IMR-90 (cell line): Measurements from ENCODE around the gene FH.

Source experiments
- BHLHE40 ChIP-seq: fragments of 150-350 bp; IDR thresholded peaks from 2 replicates; pipeline ENCODE4 v1.6.1; 2016; ENCODE audit warnings: mild to moderate bottlenecking, low read depth, low read length
- CEBPB ChIP-seq: IDR thresholded peaks from 2 replicates; pipeline ENCODE4 v1.6.1; 2012; ENCODE audit warnings: low read depth, low read length, improper control_type of control experiment
- CHD1 ChIP-seq: IDR thresholded peaks from 2 replicates; pipeline ENCODE4 v1.6.1; 2012; ENCODE audit warnings: low read depth, low read length, improper control_type of control experiment
- CTCF ChIP-seq: conservative IDR thresholded peaks from 2 replicates; pipeline ENCODE4 v1.5.1; 2012; ENCODE audit warnings: mild to moderate bottlenecking, low read depth, low read length, improper control_type of control experiment
- FOS ChIP-seq: fragments of 150-350 bp; IDR thresholded peaks from 2 replicates; pipeline ENCODE4 v1.6.1; 2016; ENCODE audit warnings: low read depth, low read length
- MAFK ChIP-seq: IDR thresholded peaks from 2 replicates; pipeline ENCODE4 v1.6.1; 2012; ENCODE audit warnings: low read depth, low read length, improper control_type of control experiment
- MXI1 ChIP-seq: IDR thresholded peaks from 2 replicates; pipeline ENCODE4 v1.6.1; 2012; ENCODE audit warnings: low read depth, mild to moderate bottlenecking, low read length, moderate library complexity, borderline replicate concordance
- POLR2A ChIP-seq: IDR thresholded peaks from 2 replicates; pipeline ENCODE4 v1.6.1; 2012; ENCODE audit warnings: mild to moderate bottlenecking, low read depth, low read length
- RAD21 ChIP-seq: IDR thresholded peaks from 2 replicates; pipeline ENCODE4 v1.6.1; 2012; ENCODE audit warnings: low read length, improper control_type of control experiment
- RCOR1 ChIP-seq: IDR thresholded peaks from 2 replicates; pipeline ENCODE4 v1.6.1; 2012; ENCODE audit warnings: mild to moderate bottlenecking, low read length, improper control_type of control experiment; ENCODE audit not compliant: insufficient replicate concordance
- RFX5 ChIP-seq: IDR thresholded peaks from 2 replicates; pipeline ENCODE4 v1.8.0; 2012; ENCODE audit warnings: low read depth, mild to moderate bottlenecking, low read length, moderate library complexity
- SMC3 ChIP-seq: fragments of 150-350 bp; IDR thresholded peaks from 2 replicates; pipeline ENCODE4 v1.6.1; 2016; ENCODE audit warnings: low read depth, mild to moderate bottlenecking, antibody characterized with exemption, low read length, moderate library complexity
- USF2 ChIP-seq: fragments of 150-350 bp; IDR thresholded peaks from 2 replicates; pipeline ENCODE4 v1.6.1; 2017; ENCODE audit warnings: mild to moderate bottlenecking, antibody characterized with exemption, low read length, low read depth
- TF ChIP-seq, protein P1 (sequence below): fragments of 150-350 bp; IDR thresholded peaks from 2 replicates; pipeline ENCODE4 v1.6.1; 2016; ENCODE audit warnings: low read depth, mild to moderate bottlenecking, low read length, moderate library complexity, borderline replicate concordance

- no peak for TF ChIP-seq CTCF
- TF ChIP-seq POLR2A = no peak
- TF ChIP-seq RAD21 = no peak
- no peak for TF ChIP-seq RCOR1
- no peak for TF ChIP-seq MAFK
- TF ChIP-seq MXI1 = no peak
- TF ChIP-seq BHLHE40 = no peak
- TF ChIP-seq, protein P1, sequence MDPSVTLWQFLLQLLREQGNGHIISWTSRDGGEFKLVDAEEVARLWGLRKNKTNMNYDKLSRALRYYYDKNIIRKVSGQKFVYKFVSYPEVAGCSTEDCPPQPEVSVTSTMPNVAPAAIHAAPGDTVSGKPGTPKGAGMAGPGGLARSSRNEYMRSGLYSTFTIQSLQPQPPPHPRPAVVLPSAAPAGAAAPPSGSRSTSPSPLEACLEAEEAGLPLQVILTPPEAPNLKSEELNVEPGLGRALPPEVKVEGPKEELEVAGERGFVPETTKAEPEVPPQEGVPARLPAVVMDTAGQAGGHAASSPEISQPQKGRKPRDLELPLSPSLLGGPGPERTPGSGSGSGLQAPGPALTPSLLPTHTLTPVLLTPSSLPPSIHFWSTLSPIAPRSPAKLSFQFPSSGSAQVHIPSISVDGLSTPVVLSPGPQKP = no peak
- TF ChIP-seq CEBPB = no peak
- no peak for TF ChIP-seq USF2
- TF ChIP-seq CHD1 = no peak
- TF ChIP-seq RFX5 = no peak
- TF ChIP-seq SMC3 = no peak
- no peak for TF ChIP-seq FOS
Measured at GRCh38 chr1:241536969-241537368, 17.4 kb upstream of the FH start.
